Activated CD4-positive, alpha-beta memory T cell treated with anti-CD3 and anti-CD28 coated beads for 36 hours (primary cell): ENCODE results near the gene DPF3. TPM values are rescaled to one million over a fixed set of nuclear protein-coding genes. Genes with fewer than 3 reads are reported as not detected.

Experiments
- CTCF ChIA-PET: fragments of 350-600 bp; sonication (Branson Sonifier 250); formaldehyde crosslinking; loops from one replicate; lab custom pipeline; 2021; ENCODE audit warnings: antibody characterized with exemption, inconsistent platforms; lab: Charles Lee
- POLR2A ChIA-PET: fragments of 350-600 bp; sonication (Branson Sonifier 250); formaldehyde crosslinking; loops from one replicate; lab custom pipeline; 2021; ENCODE audit warnings: antibody characterized with exemption; lab: Charles Lee
- DNase-seq: peaks from one replicate; pipeline ENCODE4 v3.0.0-alpha.2; 2020
- H3K27ac Mint-ChIP-seq: one replicate; pipeline ENCODE4 v1.8.0; 2021; ENCODE audit warnings: mixed read lengths
- H3K27me3 Mint-ChIP-seq: one replicate; pipeline ENCODE4 v1.8.0; 2021; ENCODE audit warnings: mixed read lengths
- H3K36me3 Mint-ChIP-seq: one replicate; pipeline ENCODE4 v1.8.0; 2021; ENCODE audit warnings: mixed read lengths
- H3K4me1 Mint-ChIP-seq: one replicate; pipeline ENCODE4 v1.8.0; 2021; ENCODE audit warnings: low read depth, mixed read lengths
- H3K4me3 Mint-ChIP-seq: one replicate; pipeline ENCODE4 v1.8.0; 2021; ENCODE audit warnings: mild to moderate bottlenecking, mixed read lengths
- H3K9me3 Mint-ChIP-seq: one replicate; pipeline ENCODE4 v1.8.0; 2021; ENCODE audit warnings: mixed read lengths
- intact Hi-C: fragments of 100-400 bp; cut with micrococcal nuclease; formaldehyde crosslinking; loops from one replicate; pipeline ENCODE4 v1.15.1; 2023
- total RNA-seq, 2 experiments: library from RNA; stranded (reverse); gene quantifications; one replicate each; pipeline ENCODE4 v1.2.3, GENCODE V29; 2021

DPF3 gene
- total RNA-seq, 2 experiments from 2014 or later = 0.24 to 0.39 TPM

DNA sequence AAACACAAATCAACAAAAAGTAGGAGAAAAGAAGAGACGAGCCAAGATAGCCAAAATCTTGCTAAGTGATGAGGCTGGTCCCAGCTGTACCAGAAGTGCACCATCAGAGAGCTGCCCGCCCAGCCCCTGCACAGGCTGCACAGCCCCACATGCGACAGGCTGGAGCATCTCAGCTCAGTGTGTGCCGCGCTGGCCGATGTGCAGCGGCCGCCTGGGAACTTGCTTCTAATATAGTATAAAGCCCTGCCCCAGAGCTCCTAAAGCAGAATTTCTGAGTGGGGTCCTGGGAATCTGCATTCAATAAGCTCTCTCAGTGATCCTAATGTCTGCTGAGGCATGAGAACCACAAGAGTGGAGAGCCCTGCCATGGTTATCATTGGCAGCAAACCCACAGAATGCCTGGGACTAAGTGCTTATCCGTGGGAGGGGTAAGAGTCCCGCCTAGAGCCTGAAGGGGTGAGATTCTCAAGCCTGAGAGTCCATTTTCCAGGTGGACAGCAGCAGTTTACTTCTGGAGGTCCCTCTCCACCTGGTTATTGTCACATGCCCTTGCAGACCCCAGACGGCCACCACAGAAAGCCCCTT is 171.6 kb downstream of the DPF3 start:
- intact Hi-C loops = no loop called here
- H3K4me1 Mint-ChIP-seq = no peaks in the 10 kb centered on the region
- DNase-seq = no peak
- POLR2A ChIA-PET = no interaction called here
- CTCF ChIA-PET = no interaction called here
- no peaks in the 10 kb centered on the region for H3K27me3 Mint-ChIP-seq
- H3K9me3 Mint-ChIP-seq = no peaks in the 10 kb centered on the region
- no peak overlapping the region for H3K4me3 Mint-ChIP-seq
- H3K27ac Mint-ChIP-seq = no peak overlapping the region
- no peaks in the 10 kb centered on the region for H3K36me3 Mint-ChIP-seq

- no peaks in the 10 kb centered on the region for H3K9me3 Mint-ChIP-seq
- no peak overlapping the region for H3K4me3 Mint-ChIP-seq
- H3K4me1 Mint-ChIP-seq = no peaks in the 10 kb centered on the region
- H3K27ac Mint-ChIP-seq = no peak overlapping the region
- no peak for DNase-seq
- CTCF ChIA-PET = interaction anchor here (0.7 kb wide), 1 partner anchor 8 kb away, joined by 3 read pairs; no protein-coding TSS in a partner anchor
- POLR2A ChIA-PET = no interaction called here
- no peaks in the 10 kb centered on the region for H3K27me3 Mint-ChIP-seq
- no peaks in the 10 kb centered on the region for H3K36me3 Mint-ChIP-seq
- intact Hi-C loops = no loop called here
These were observed 172.8 kb downstream of the DPF3 start for GRCh38 chr14:72721083-72721482.

DNA sequence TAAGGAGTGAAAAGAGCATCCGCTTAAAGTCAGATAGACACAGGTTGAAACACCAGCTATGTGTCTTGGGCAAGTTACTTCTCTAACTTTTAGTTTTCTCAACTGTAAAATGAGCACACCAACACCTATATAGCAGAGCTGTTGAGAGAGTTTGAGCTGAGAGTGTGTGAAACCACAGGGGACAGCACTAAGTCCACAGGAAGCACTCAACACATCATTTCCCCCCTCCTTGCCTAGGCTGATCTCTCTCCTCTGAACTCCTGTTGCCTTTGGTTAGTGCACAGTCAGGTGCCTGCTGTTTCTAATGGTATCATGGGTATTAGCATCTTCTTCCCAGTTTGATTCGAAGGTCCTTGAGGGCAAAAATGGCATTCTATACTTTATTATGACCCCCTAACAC is 176.7 kb downstream of the DPF3 start:
- POLR2A ChIA-PET = no interaction called here
- no peak overlapping the region for H3K27ac Mint-ChIP-seq

GRCh38 chr14:72716476-72716875 is 177.4 kb downstream of the DPF3 start:
- no peaks in the 10 kb centered on the region for H3K27me3 Mint-ChIP-seq
- no peaks in the 10 kb centered on the region for H3K9me3 Mint-ChIP-seq
- CTCF ChIA-PET = no interaction called here
- intact Hi-C loops = no loop called here
- H3K4me1 Mint-ChIP-seq = peaks cover 21% of the 10 kb centered on the region
- DNase-seq = no peak
- H3K36me3 Mint-ChIP-seq = no peaks in the 10 kb centered on the region
- no peak overlapping the region for H3K4me3 Mint-ChIP-seq
- H3K27ac Mint-ChIP-seq = no peak overlapping the region
- POLR2A ChIA-PET = no interaction called here

More for the DNA sequence above, 176.7 kb downstream of the DPF3 start:
- peaks cover 21% of the 10 kb centered on the region for H3K4me1 Mint-ChIP-seq
- no peaks in the 10 kb centered on the region for H3K36me3 Mint-ChIP-seq
- no peak for DNase-seq
- no peaks in the 10 kb centered on the region for H3K27me3 Mint-ChIP-seq
- no peak overlapping the region for H3K4me3 Mint-ChIP-seq
- intact Hi-C loops = no loop called here
- H3K9me3 Mint-ChIP-seq = no peaks in the 10 kb centered on the region
- CTCF ChIA-PET = no interaction called here

- no peaks in the 10 kb centered on the region for H3K27me3 Mint-ChIP-seq
- H3K9me3 Mint-ChIP-seq = no peaks in the 10 kb centered on the region
- DNase-seq = no peak
- H3K4me3 Mint-ChIP-seq = no peak overlapping the region
- no peaks in the 10 kb centered on the region for H3K36me3 Mint-ChIP-seq
- H3K4me1 Mint-ChIP-seq = peaks cover 21% of the 10 kb centered on the region
- POLR2A ChIA-PET = no interaction called here
- intact Hi-C loops = no loop called here
- H3K27ac Mint-ChIP-seq = no peak overlapping the region
- CTCF ChIA-PET = no interaction called here
These were observed 178.1 kb downstream of the DPF3 start for GRCh38 chr14:72715850-72716228.

DNA sequence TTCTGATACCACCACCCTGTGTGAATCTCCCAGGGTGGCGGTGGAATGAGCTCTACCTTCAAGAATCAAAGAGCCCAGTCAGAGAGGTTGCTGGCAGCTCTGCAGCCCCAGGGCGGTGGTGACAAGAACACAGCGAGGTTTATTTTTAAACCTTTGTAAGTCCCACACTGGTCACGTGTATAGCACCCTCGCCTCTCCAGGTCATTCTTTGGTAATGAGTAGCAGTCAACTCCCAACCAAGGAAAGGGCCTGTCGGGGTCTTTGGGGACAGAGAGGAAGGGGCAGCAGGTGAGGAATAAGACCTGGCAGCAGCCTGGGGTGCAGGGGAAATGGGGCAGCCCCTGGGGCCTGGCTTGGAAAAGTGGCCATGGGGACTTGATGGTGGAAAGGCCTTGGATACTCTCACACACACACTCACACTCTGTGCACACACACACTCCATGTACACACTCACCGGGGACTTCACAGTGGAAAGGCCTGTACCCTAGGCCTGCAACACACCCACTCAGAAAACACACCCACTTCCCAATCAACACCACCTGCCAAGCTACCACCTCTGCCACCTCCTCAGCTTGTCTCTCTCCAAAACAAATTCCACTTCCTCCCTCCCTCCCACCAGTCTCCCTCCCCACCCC is 178.6 kb downstream of the DPF3 start:
- POLR2A ChIA-PET = no interaction called here
- H3K4me1 Mint-ChIP-seq = peaks cover 21% of the 10 kb centered on the region
- H3K36me3 Mint-ChIP-seq = no peaks in the 10 kb centered on the region
- no peak overlapping the region for H3K4me3 Mint-ChIP-seq
- no peaks in the 10 kb centered on the region for H3K9me3 Mint-ChIP-seq
- no peak for DNase-seq
- intact Hi-C loops = no loop called here
- no peak overlapping the region for H3K27ac Mint-ChIP-seq
- no peaks in the 10 kb centered on the region for H3K27me3 Mint-ChIP-seq
- CTCF ChIA-PET = no interaction called here

- DNase-seq = no peak
- no peak overlapping the region for H3K27ac Mint-ChIP-seq
- no peaks in the 10 kb centered on the region for H3K9me3 Mint-ChIP-seq
- H3K4me1 Mint-ChIP-seq = peaks cover 21% of the 10 kb centered on the region
- no peaks in the 10 kb centered on the region for H3K36me3 Mint-ChIP-seq
- H3K27me3 Mint-ChIP-seq = no peaks in the 10 kb centered on the region
- intact Hi-C loops = no loop called here
- ChIA-PET CTCF (no interaction called here), POLR2A (no interaction called here)
- H3K4me3 Mint-ChIP-seq = no peak overlapping the region
These were observed 179.1 kb downstream of the DPF3 start for GRCh38 chr14:72714871-72715214.

GRCh38 chr14:72714094-72714493 is 179.8 kb downstream of the DPF3 start:
- H3K4me1 Mint-ChIP-seq = peaks cover 21% of the 10 kb centered on the region

GRCh38 chr14:72711936-72712335 is 182.0 kb downstream of the DPF3 start:
- no peaks in the 10 kb centered on the region for H3K9me3 Mint-ChIP-seq
- no peaks in the 10 kb centered on the region for H3K36me3 Mint-ChIP-seq
- CTCF ChIA-PET = no interaction called here
- H3K4me3 Mint-ChIP-seq = no peak overlapping the region
- DNase-seq = no peak
- H3K27ac Mint-ChIP-seq = no peak overlapping the region
- peaks cover 21% of the 10 kb centered on the region for H3K4me1 Mint-ChIP-seq
- intact Hi-C loops = no loop called here
- POLR2A ChIA-PET = no interaction called here
- H3K27me3 Mint-ChIP-seq = no peaks in the 10 kb centered on the region

More at GRCh38 chr14:72714094-72714493, 179.8 kb downstream of the DPF3 start:
- intact Hi-C loops = no loop called here
- no peaks in the 10 kb centered on the region for H3K9me3 Mint-ChIP-seq
- CTCF ChIA-PET = no interaction called here
- H3K27ac Mint-ChIP-seq = no peak overlapping the region
- no peak overlapping the region for H3K4me3 Mint-ChIP-seq
- H3K36me3 Mint-ChIP-seq = no peaks in the 10 kb centered on the region
- POLR2A ChIA-PET = no interaction called here
- peak; percentile 68 for DNase-seq
- no peaks in the 10 kb centered on the region for H3K27me3 Mint-ChIP-seq

DNA sequence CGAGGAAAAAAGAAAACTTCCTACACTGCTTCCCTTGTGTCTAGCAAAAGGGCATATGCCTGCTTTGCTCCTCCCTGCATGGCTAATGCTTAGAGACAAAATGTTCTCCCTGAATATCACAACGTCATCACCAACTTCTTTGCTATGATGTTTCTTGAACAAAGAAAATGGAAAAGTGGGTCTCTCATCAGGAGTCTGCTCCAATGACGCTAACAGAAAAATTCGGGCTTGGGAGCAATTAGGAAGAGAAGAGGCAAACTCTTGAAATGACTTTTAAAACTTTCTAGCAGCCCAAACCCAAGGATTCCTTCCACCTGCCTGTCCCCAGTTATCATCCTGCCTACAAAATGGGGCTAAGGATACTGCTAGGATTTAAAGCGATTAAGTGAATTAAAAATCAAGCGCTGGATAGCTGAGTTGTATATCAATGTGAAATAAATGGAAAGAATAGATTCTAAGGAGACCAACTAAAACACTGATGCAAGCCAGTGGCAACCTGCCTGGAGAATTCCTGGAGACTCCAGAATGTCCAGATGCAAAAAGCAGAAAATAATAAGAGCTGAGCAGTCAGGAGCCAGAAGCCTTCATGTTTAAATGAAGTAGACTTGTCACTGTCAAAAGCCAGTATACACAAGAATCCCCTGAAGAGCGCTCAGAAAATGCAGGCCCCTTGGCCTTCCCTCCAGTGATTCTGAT is 183.8 kb downstream of the DPF3 start:
- no peak overlapping the region for H3K27ac Mint-ChIP-seq
- H3K4me3 Mint-ChIP-seq = no peak overlapping the region
- CTCF ChIA-PET = no interaction called here
- no peak for DNase-seq
- POLR2A ChIA-PET = no interaction called here
- no peaks in the 10 kb centered on the region for H3K36me3 Mint-ChIP-seq
- H3K4me1 Mint-ChIP-seq = peaks cover 21% of the 10 kb centered on the region
- no peaks in the 10 kb centered on the region for H3K27me3 Mint-ChIP-seq
- intact Hi-C loops = no loop called here
- H3K9me3 Mint-ChIP-seq = no peaks in the 10 kb centered on the region

DNA sequence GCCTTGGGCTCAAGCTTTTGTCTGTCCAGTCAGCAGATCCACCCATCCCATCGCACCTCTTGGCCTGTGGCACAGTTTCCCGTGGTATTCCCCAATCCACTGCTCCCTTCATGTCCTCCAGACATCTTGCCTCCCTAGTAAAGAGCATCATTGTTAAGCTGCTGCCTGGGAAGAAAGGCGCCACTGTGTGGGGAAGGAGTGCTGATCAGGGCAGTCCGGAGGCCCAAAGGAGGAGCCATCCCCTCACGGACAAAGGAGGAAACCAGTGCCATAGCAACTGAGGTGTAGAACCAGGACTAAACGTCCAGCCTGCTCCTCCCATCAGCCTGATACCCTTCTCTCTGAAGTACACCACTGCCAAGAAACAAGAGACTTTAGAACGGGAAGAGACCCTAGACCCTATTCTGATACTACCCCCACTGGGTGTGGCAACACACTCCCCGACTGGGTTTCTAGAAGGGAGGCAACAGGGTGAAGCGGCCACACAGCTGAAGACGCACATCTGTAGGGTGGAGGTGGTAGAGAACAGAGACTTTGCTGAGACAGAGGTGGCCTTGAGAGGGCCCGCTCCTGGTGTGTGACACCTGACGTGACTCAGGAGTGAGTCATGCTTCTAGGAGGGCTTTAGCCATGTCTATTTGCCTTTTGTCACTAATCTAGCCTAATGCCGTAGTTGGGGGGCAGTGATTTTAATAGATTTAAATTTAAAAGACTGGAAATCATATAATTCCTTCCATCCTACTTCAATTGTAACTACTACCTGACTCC is 185.0 kb downstream of the DPF3 start:
- intact Hi-C loops = no loop called here
- H3K36me3 Mint-ChIP-seq = no peaks in the 10 kb centered on the region
- no peak for DNase-seq
- CTCF ChIA-PET = no interaction called here
- no peaks in the 10 kb centered on the region for H3K9me3 Mint-ChIP-seq
- POLR2A ChIA-PET = no interaction called here
- H3K4me3 Mint-ChIP-seq = no peak overlapping the region
- peaks cover 9% of the 10 kb centered on the region for H3K4me1 Mint-ChIP-seq
- no peak overlapping the region for H3K27ac Mint-ChIP-seq
- no peaks in the 10 kb centered on the region for H3K27me3 Mint-ChIP-seq

- Mint-ChIP-seq H3K27ac (no peak overlapping the region), H3K4me1 (peaks cover 3% of the 10 kb centered on the region), H3K4me3 (no peak overlapping the region), H3K9me3 (no peaks in the 10 kb centered on the region), H3K27me3 (no peaks in the 10 kb centered on the region), H3K36me3 (no peaks in the 10 kb centered on the region)
- intact Hi-C loops = no loop called here
- no peak for DNase-seq
- CTCF ChIA-PET = no interaction called here
- POLR2A ChIA-PET = no interaction called here
These were observed 185.7 kb downstream of the DPF3 start for GRCh38 chr14:72708222-72708621.
